ENCODE results near the gene HEMGN. TPM values are rescaled to one million over a fixed set of nuclear protein-coding genes. Genes with fewer than 3 reads are reported as not detected.
"Not testable (repeated sequence)": the region's sequence is repeated elsewhere in the genome, so short reads cannot be mapped to it uniquely, and the experiment has no call there.

HEMGN gene
- total RNA-seq, 1 donor from 2014 or later: 6.4 TPM

DNA sequence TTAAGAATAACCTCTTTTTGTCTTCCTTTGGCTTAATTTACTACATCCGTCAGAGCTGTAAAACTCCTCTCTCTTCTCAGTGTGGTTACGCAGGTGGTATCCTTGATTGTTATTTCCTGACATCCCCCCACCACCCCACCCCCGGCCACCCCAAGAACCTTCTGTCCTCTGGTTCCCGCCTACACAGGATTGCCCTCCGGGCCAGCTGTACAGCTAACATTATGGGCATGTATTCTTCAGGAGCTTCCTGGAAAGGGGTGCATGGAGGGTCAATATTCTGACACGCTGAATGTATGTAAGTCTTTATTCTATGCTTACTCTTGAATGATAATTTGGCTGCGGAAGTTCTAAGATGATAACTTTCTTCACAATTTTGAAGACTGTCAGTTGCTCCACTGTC lies 32.2 kb upstream of the HEMGN start:
- DNase-seq (ENCODE audit: low spot score) (no peak), ATAC-seq (no peak)
- intact Hi-C loops (cut with DNase I): no loop called here

DNA sequence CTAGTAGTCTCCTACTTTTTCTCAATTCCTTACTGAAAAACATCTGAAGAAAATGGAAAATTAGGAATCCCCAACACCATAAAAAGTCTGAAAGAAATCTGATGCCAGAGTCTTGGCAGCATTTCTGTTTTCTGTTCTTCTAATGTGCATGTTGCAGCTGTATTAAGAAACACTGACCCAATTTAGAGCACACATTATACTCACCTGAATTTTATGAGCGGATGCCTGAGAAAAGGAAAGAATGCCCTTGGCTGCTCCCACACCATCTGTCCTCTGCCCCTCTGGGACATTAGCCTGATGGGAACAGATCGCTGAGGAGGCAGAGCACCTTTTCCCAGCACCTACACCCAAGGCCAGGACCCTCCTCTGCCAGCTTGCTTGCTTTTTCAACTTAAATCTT lies 31.0 kb upstream of the HEMGN start:
- ATAC-seq: no peak
- DNase-seq (ENCODE audit: low spot score): no peak
- intact Hi-C loops (cut with DNase I): no loop called here

DNA sequence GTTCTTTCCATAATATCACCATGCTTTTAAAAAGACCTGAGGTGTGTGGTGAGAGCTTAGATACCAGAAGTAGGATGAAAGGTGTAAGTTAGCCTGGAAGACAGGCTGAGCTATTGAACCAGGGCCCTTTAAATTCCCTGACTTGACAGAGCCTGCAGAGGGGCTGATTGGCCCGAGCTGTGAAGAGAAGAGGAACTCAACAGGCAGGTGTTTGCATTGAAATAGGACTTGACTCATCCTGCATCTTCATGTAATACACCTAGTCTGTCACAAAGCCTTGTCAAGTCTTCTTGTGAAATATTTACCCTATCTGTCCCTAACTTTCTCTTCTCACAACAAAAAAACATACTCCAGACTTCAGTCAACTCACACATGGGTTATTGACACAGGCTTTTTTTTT lies 28.5 kb upstream of the HEMGN start:
- ATAC-seq (no peak), DNase-seq (ENCODE audit: low spot score) (no peak)
- intact Hi-C loops (cut with DNase I): no loop called here

DNA sequence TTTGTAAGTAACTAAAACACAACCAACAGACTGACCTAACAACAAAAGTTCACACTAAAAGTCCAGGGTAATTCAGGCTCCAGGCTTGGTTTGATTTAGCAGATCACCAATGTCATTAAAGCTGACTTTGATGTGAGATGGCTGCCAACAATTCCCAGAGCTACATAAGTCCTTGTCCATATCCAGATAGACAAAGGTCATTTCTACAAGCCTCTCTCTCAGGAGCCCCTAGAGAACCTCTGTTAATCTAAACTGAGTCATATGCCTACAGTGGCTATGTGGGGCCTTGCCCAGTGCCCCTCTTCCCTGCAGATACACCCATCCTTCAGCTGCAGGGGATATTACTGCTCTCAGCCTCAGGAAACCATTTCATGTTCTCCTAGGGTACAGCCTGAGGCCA lies 26.9 kb upstream of the HEMGN start:
- no peak for DNase-seq (ENCODE audit: low spot score)
- intact Hi-C loops (cut with DNase I): no loop called here
- ATAC-seq: no peak

DNA sequence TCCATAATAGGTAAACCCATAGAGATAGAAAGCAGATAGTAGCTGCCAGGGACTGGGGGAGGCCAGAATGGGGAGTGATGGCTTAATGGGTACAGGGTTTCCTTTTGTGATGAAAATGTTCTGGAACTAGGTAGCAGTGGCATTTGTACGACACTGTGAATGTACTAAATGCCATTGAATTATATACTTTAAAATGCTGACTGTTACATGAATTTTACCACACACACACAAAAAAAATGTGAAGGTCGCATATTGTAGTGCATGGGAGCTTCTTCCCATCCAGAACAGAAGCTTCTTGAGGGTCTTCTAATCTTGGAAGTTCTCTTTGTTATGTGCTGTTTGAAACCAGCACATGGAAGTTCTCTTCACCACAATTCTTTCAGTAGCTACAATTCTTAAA lies 25.3 kb upstream of the HEMGN start:
- intact Hi-C loops (cut with DNase I): no loop called here
- no peak for ATAC-seq
- no peak for DNase-seq (ENCODE audit: low spot score)

DNA sequence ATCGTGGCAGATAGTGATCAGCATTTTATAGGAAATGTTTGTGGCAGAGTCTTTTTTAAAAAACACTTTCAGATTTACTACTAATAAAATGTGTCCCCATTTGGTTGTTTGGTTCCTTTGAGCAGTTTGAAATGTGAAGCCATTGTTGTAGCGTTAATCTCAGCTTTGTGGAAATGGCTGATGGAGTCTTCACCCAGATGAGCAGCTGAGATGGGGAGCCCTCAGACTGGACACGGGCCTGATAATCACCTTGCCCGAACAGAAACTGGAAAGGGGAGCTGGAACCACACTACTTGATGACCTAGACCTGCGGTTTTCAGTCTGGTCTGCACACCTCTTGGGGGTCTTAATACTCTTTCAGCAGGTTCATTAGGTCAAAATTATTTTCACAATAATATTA lies 24.6 kb upstream of the HEMGN start:
- no peak for ATAC-seq
- no peak for DNase-seq (ENCODE audit: low spot score)
- intact Hi-C loops (cut with DNase I): no loop called here

DNA sequence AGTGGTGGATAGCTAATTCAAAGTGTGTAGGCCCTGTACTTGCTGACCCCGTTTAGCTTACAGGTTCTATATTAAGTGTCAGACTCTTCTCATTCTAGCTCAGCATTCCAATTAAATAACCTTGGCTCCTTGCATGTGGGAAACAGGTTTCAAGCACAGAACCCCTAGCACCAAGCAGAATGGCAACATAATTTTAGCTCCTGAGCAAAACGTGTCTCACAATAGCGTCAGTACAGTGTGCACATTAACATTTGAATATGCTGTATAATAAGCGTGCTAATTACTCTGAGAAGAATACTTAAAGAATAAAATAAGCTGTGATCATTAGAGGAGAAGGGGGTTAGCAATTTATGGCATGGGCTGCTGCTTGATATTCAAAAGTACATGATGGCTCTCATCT lies 24.2 kb upstream of the HEMGN start:
- ATAC-seq: no peak
- no peak for DNase-seq (ENCODE audit: low spot score)
- intact Hi-C loops (cut with DNase I): no loop called here

DNA sequence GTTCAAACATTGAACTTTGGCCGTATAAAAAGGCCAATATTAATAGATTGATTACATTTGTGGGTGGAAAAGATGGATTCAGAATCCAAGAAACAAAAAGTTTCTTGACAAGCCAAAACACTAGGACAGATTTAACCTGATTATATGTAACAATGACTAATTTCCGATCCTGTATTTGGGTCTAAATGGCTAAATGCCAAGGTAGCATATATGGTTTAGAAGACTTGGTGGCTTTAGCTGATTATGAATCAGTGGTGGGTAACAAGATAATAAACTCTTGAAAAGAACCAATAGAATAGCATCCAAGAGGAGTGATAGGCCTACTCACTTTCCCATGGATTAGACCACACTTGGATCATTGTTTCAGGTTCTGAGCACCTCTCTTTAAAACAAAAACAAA lies 23.4 kb upstream of the HEMGN start:
- intact Hi-C loops (cut with DNase I): no loop called here
- DNase-seq (ENCODE audit: low spot score): no peak
- ATAC-seq: no peak

DNA sequence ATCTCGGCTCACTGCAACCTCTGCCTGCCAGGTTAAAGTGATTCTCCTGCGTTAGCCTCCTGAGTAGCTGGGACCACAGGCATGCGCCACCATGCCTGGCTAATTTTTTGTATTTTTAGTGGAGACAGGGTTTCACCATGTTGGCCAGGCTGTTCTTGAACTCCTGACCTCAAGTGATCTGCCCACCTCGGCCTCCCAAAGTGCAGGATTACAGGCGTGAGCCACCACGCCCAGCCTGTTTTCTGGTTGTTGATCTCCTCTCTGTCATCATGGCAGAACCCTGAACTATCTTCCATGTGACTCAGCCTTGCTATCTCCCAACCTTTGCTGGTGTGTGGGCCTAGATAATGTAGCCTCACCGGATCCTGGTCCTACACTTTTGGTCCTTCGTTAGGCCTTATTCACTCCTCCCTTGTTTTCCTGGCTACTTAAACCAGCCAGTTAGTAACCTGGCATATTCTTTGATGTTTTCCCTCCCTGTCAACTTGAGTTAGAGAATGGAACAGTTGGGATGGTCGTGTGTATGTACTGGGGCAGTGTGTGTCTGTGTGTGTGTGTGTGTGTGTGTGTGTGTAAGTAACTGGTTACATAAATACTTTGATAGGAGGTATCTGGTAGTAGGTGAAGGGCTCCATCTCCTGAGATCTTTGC lies 22.8 kb upstream of the HEMGN start:
- DNase-seq (ENCODE audit: low spot score); intact Hi-C loops (cut with DNase I): not testable (repeated sequence)

DNA sequence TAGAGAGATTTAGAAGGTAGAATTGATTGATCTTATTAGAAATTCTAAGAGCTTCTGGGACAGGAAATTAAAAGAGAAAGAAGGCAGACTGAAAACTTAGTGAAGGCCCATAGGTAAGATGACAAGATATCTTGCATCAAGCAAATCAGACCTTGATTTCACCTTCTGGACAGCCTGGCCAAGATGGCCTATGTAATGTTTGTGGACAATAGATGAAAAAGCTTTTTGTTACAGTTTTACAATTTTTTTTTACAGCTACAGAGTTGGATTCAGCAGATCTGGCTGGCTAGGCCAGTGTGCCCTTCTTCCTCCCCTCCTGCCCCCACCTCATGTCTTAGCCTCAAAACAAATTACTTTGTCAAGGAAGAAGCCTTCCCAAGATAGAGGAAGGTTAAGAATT lies 21.6 kb upstream of the HEMGN start:
- intact Hi-C loops (cut with DNase I): no loop called here
- DNase-seq (ENCODE audit: low spot score): no peak
- no peak for ATAC-seq

More for the DNA sequence above, 22.8 kb upstream of the HEMGN start:
- ATAC-seq: not testable (repeated sequence)

DNA sequence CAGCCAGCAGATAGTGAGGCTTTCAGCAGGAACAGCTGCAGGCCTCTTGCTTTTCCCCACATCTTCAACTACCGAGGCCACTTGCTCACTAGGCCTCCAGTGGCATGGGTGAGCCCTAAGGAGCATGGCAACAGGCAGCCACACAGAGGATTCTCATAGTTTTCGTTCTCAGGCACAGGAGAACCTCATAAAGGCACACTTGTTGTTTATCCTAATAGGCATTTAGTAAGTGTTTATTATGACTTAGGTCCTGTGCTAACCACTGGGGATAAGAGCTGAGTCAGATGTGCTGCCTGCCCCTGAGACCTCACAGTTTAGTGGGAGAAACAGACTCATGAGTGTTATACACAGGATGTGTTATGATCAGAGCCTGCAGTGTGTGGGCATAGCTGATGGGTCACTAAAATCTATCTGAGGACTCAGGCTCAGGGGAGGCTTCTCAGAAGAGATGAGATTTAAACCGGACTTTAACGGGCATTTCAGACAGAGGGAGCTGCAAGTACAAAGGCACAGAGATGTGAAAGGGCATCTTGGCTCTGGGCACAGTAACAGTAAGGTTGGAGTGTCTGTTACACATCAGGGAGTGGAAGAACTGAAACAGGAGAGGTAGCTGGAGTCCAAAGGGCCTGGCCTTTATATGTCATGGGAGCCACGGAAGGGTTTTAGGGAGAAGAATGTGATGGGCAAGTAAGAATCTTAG lies 21.0 kb upstream of the HEMGN start:
- no peak for DNase-seq (ENCODE audit: low spot score)
- ATAC-seq: no peak
- intact Hi-C loops (cut with DNase I): no loop called here

DNA sequence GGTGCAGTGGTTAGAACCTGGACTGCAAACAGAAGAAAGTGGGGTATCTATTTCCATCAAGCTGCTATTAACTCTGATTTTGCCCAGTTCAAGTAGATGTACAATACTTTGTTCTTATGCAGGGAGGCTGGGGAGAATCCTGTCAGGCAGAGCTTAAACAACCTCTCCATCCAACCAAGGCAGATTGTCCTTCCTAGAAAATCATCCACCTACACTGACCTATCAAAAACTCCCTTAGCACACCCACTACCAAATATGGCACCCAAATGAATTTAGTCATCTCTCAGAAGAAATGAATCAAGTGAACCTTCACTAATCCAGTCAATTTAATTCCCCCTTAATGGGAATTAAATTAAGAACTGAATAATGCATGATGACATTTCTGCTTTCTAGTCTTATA lies 18.4 kb upstream of the HEMGN start:
- no peak for DNase-seq (ENCODE audit: low spot score)
- no peak for ATAC-seq
- intact Hi-C loops (cut with DNase I): no loop called here

DNA sequence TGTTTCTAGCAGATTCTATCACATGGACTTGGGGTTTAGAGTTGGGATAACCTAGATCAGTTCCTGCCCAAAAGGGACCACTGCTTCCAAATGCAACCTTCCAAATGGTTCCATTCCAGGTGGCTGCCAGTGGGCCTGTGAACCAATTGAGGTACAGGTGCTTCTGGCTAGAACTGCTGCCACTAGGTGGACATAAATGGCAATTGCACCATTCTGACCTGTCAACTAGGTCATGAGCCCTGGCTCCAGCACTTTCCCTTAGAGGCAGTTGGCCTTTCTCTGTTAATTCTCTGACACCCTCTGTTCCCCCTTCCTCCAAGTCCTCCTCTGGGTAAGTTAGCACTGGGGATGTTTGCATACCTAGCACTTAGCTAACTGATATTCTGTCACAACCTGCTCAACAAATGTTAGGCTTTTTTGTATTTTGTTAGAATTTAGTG lies 16.6 kb upstream of the HEMGN start:
- no peak for ATAC-seq
- DNase-seq (ENCODE audit: low spot score): no peak
- intact Hi-C loops (cut with DNase I): no loop called here

DNA sequence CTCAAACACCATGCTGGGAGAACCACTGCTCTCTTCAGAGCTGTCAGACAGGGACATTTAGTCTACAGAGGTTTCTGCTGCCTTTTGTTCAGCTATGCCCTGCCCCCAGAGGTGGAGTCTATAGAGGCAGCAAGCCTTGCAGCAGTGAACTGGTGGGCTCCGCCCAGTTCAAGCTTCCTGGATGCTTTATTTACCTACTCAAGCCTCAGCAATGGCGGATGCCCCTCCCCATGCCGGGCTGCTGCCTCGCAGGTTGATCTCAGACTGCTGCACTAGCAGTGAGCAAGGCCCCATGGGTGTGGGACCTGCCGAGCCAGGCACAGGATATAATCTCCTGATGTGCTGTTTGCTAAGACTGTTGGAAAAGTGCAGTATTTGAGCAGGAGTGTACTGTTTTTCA lies 12.9 kb upstream of the HEMGN start:
- DNase-seq (ENCODE audit: low spot score); ATAC-seq; intact Hi-C loops (cut with DNase I): not testable (repeated sequence)

DNA sequence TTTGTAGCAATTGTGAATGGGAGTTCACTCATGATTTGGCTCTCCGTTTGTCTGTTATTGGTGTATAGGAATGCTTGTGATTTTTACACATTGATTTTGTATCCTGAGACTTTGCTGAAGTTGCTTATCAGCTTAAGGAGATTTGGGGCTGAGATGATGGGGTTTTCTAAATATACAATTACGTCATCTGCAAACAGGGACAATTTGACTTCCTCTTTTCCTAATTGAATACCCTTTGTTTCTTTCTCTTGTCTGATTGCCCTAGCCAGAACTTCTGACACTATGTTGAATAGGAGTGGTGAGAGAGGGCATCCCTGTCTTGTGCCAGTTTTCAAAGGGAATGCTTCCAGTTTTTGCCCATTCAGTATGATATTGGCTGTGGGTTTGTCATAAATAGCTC lies 9.1 kb upstream of the HEMGN start:
- ATAC-seq; intact Hi-C loops (cut with DNase I); DNase-seq (ENCODE audit: low spot score): not testable (repeated sequence)

DNA sequence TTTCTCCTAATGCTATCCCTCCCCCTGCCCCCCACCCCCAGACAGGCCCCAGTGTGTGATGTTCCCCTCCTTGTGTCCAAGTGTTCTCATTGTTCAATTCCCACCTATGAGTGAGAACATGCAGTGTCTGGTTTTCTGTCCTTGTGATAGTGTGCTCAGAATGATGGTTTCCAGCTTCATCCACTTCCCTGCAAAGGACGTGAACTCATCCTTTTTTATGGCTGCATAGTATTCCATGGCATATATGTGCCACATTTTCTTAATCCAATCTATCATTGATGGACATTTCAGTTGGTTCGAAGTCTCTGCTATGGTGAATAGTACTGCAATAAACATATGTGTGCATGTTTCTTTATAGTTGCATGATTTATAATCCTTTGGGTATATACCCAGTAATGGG lies 7.5 kb upstream of the HEMGN start:
- intact Hi-C loops (cut with DNase I); ATAC-seq; DNase-seq (ENCODE audit: low spot score): not testable (repeated sequence)

DNA sequence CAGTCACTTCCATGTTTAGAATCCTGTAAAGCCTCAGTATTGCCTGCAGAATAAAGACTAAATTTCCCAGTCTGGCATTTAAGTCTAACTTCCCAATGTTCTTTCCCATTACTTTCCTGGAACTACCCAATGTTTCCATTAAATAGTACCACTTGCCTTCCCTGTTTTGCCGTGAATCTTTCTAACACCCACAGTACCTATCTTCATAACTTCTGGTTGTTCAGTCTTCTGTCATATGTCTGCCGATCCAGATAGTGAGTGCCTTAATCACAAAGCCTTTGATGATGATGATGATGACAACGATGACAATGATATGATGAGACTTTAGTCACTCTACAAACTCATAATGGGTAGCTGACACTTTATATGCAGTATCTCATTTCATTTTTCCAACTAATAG lies 6.6 kb upstream of the HEMGN start:
- ATAC-seq (no peak), DNase-seq (ENCODE audit: low spot score) (no peak)
- intact Hi-C loops (cut with DNase I): no loop called here

DNA sequence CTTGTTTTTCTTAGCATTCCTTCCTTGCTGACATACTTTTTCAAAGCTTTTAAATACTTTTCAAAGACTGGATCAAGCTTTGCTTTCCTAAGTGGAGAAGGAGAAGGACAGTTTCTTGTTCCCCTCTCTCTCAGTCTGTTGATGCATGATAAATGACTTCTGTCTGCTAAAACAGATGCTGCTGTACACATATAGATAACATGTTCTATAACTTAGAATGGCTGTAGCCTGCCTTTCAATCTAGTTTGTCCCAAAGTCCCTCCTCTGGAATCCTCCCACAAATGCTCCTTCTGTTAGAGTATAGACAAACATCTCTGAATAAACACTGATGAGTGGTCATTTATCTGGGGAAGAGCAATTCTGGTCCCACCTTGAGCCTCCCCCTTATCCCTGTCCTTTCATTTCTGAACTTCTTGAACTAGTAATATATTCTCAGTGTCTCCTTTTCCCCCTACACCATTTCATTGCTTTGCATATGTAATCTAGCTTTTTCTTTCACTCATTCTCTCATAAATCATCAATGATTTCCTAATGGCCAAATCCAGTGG lies 5.4 kb upstream of the HEMGN start:
- no peak for ATAC-seq
- intact Hi-C loops (cut with DNase I): no loop called here

DNA sequence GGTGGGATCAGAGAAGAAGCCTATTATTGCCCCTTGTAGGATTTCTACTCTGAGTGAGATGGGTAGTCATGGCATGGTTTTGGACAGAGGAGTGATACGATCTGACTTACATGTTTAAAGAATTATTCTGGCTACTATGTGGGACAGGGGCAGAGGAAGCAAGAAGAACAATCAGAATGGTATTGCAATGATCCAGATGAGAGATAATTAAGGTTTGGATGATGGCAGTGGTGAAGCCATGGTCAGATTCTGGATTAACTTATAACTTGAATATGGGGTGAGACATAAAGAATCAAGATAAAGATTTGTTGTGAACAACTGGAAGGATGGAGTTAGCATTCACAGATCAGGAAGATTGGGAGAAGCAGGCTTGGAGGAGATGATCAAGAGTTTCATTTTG lies 3.4 kb upstream of the HEMGN start:
- DNase-seq (ENCODE audit: low spot score) (no peak), ATAC-seq (no peak)
- intact Hi-C loops (cut with DNase I): no loop called here

More for the DNA sequence above, 5.4 kb upstream of the HEMGN start:
- no peak for DNase-seq (ENCODE audit: low spot score)

DNA sequence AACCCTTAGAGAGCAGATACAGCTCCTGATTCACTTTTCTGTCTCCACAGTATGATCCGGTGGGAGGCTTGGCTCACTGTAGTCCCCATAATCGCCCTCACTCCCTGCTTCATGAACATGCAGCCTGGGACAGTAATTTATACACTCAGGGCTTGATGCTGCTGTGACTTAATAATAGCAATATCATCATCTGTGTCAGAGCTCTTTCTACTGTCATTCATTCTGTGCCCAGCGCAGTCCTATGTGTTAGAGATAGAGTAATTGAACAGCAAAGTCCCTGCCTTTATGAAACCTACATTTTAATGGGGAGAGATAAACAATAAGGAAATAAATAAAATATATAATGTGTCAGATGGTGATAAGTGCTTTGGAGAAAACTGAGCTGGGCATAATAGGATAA lies 2.8 kb upstream of the HEMGN start:
- ATAC-seq (no peak), DNase-seq (ENCODE audit: low spot score) (no peak)
- intact Hi-C loops (cut with DNase I): no loop called here

DNA sequence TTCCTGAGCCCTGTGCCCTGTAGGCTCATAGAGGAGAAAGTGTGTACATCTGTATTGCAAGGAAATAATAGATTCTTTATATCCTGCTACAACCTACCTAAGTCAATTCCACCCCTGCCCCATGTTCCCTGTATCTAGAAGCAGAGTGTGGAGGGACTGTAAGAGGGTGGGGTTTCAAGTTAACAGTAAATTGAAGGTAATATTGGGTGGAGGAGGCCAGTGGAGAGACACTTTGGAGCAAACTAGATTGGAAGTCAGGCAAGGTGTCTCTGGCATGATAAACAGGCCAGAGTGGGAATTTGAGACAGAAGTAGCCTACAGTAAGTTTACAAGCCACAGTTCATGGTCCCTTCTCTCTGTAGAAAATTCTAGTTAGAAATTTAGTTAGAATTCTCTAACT lies 2.3 kb upstream of the HEMGN start:
- no peak for DNase-seq (ENCODE audit: low spot score)
- intact Hi-C loops (cut with DNase I): no loop called here
- no peak for ATAC-seq

All from sciatic nerve (tissue), 2 donors.